GM19351 (cell line): Measurements from ENCODE around the gene ASZ1.

Source experiments
- ATAC-seq: cut with Tn5 transposase; IDR thresholded peaks from one replicate; pipeline ENCODE4 v1.9.1; 2021; ENCODE audit warnings: mild to moderate bottlenecking, moderate library complexity; ENCODE audit not compliant: unreplicated experiment

ASZ1 gene

DNA sequence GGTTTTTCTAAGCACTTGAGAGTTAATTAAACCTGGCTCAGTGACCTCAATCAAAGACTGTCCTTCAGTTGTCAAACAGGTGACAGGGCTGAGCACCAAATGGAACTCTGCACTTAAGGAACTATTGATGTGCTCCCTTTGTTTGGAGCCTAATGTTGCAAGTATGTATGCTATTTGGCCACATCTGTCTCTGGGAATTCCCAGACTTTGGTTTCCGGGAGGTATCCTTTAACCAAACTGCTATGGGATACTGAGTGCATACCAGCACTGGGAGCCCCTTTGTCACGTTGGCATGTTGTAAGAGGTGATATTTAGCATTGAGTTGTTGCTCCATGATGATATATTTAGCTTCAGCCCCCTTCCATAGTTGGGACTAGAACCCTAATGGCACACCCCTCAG lies 25.2 kb downstream of the ASZ1 start:
- no peak for ATAC-seq

- peak; percentile 57 for ATAC-seq
These were observed 25.8 kb downstream of the ASZ1 start for GRCh38 chr7:117401293-117402002.

- ATAC-seq = no peak
These were observed 27.4 kb downstream of the ASZ1 start for GRCh38 chr7:117399820-117400422.

DNA sequence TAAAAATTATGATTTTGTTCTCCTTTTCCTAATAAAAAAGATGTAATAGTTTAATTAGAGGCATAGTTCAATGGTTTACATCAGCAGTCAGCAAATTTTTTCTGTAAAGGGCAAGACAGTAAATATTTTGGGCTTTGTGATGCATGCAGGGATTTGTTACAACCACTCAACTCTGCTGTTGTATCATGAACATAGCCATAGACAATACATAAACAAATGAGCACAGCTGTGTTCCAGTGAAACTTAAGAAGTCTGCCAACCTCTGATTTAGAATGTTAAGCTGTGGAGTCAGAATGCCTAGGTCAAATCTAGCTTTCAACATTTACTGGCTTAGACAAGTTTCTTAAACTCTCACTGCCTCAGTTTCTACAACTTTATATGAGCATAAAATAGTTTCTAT lies 31.6 kb downstream of the ASZ1 start:
- no peak for ATAC-seq

DNA sequence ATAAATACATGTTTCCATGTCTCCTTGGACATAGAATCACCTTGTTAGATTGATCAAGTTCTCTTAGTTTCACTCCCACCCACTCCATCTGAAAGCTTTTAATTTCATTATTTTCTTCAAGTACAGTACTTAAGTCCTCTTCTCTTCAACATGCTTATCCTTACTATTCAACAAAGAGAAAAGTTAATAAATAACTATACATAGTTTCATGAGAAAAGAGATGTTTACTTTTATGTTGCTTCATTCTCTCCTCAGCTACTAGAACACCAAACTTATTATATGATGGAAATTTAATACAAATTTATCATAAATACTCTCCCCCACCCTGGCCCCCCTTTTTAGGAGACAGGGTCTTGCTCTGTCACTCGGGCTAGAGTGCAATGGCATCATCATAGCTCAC lies 33.5 kb downstream of the ASZ1 start:
- no peak for ATAC-seq

GRCh38 chr7:117389871-117390270 lies 37.4 kb downstream of the ASZ1 start:
- ATAC-seq = no peak

DNA sequence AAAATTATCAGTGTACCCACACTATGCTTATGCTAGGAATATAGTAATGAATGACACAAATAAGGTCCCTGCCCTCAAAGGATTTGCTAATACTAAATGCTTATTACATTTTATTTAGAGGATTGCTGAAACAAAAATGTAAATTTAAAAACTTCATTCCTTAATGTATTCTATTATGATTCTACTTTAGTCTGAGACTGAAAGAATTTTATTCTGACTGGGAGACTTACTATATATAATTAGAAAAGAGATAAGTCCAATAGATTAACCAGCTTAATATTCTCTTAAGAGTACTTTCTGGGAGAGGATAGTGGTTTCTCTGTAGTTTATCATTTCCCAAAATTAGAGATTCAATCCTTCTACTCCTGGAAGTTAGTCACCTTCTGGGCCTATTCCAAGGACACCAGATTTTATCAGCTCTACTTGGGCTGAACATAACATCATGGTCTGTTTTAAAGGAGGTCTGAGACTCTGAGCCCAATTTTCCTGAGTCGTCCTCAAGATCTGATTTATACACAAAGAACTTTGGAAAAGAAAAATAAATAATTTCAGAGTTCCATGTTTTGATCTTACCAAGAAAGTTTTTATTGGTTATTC lies 41.1 kb downstream of the ASZ1 start:
- ATAC-seq = no peak

DNA sequence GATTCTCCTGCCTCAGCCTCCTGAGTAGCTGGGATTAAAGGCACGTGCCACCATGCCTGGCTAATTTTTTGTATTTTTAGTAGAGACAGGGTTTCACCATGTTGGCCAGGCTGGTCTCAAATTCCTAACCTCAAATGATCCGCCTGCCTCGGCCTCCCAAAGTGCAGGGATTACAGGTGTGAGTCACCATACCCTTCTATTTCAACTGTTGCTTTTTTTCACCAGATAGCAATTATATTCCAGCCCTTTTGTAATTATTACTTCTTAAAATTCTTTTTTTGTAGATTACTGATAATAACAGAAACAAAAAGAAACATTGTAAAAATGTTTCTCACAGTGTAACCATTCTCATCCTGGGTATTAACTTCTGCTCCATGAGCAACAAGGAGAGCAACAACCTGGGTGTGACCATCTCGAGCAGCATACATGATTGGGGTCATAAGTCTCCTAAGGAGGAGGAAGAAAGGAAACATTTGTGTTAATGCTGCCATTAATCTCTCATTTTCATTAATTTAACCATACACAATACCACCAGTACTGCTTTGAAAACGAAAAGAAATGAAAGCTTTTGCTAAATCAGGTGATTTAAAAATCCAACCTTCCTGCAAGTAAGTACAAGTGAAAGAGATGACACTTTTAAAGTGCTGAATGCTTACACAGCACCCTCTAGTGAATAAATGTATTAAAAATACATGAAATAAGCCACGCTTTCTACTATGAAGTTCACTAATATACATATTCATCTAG lies 41.8 kb downstream of the ASZ1 start:
- peak; percentile 83 for ATAC-seq

DNA sequence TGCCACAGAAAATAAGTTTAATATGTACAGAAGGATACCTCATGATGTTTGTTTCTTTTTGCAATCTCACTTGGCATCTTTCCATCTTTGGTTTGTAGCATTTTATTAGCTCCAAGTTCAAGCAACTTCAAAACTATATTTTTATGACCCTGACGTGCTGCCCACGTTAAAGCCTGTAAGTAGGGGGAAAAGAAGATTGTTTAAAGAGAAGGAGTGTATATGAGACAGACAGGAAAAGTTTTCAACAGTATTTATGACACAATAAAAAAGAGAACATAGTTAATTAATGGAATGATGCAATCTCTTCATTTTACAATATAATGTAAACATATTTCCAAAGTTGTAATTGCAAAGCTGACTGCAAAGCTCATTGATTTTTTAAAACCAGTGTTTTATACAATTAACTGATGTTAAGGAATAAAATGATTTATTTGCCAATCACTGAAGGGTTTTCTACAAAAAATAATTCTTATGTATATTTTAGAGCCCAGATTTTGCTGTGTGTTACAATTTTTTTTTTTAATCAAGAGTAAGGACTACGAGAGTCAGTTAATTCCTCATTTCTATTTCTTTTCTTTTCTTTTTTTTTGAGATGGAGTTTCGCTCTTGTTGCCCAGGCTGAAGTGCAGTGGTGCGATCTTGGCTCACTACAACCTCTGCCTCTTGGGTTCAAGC lies 42.5 kb downstream of the ASZ1 start:
- no peak for ATAC-seq

DNA sequence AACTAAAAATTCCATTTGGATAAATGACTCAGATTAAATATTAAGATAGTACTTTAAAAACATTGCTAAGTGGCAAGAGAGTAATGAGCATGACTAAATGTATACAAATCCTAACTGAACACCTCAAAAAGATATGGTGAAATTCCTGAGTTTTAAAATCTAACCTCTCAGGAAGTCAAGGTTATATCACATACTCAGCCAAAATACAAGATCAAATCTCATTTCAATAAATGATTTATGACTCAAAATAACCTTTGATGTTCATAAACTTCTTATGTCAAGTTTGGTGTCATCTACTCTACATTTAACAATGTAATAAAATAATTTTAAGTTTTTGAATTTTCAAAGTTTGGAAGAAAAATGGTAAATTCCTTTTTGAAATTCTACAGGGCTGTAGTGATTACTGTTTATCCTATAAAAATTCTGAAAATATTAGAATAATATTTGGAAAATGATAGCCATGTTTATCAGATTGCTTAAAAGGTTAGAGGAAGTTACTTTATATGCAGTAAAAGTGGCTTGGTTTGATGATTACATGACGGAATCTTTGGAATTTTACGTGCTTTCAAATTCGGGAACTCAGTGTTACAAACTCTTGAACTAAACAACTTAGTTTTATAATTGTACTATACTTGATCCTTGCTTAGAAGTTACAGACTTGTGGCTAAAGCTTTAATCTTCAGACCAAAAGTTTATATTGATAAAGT lies 43.7 kb downstream of the ASZ1 start:
- ATAC-seq = no peak

DNA sequence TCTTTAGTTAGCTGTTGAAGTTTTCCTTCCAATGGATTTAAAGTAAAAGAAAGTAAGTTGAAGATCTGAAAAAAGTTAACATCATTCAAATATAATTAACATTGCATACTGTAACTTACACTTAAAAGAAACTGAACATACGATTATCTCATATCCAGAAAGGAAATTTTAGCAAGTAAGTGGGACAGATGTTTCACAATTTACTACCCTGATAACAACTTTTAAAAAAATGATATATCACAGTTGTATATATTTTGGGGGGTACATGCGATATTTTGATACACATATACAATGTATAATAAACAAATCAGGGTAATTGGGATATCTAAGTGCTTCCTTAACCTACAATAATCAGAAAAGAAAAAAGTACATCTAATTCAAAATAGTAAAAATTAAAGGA lies 44.2 kb downstream of the ASZ1 start:
- ATAC-seq = no peak

GRCh38 chr7:117381362-117381761 lies 45.9 kb downstream of the ASZ1 start:
- ATAC-seq = no peak

- ATAC-seq = no peak
These were observed 51.9 kb downstream of the ASZ1 start for GRCh38 chr7:117375380-117375779.

GRCh38 chr7:117372073-117372472 lies 55.2 kb downstream of the ASZ1 start:
- no peak for ATAC-seq

GRCh38 chr7:117364339-117365080 lies 62.8 kb downstream of the ASZ1 start:
- ATAC-seq = no peak

GRCh38 chr7:117362294-117362888 lies 64.9 kb downstream of the ASZ1 start:
- ATAC-seq = no peak

GRCh38 chr7:117350027-117350426 lies 77.3 kb downstream of the ASZ1 start:
- ATAC-seq = no peak

GRCh38 chr7:117349570-117349969 lies 77.7 kb downstream of the ASZ1 start:
- ATAC-seq = no peak

- peak; percentile 83 for ATAC-seq
These were observed 79.2 kb downstream of the ASZ1 start for GRCh38 chr7:117347962-117348672.
